OCI-LY1 (cell line): ENCODE measurements around the gene RAB36.
A peak's percentile ranks its signal among the peaks of the same experiment; 100 is the strongest.

Experiments used
- H2AFZ ChIP-seq: fragments of 200-600 bp; sonication (generic), shearing (Covaris generic); 2 replicates; pipeline ENCODE4 v1.6.0; 2014; ENCODE audit warnings: antibody characterized with exemption, mild to moderate bottlenecking, low read length
- H3F3A ChIP-seq: fragments of 200-600 bp; sonication (generic), shearing (Covaris generic); 2 replicates; pipeline ENCODE4 v1.6.0; 2014; ENCODE audit warnings: mild to moderate bottlenecking, antibody characterized with exemption, low read length, moderate library complexity; ENCODE audit not compliant: insufficient read depth
- H3K27ac ChIP-seq: fragments of 200-600 bp; sonication (generic); 2 replicates; pipeline ENCODE4 v1.5.1; 2014; ENCODE audit warnings: low read length, mixed run types, mild to moderate bottlenecking, low read depth; ENCODE audit not compliant: poor library complexity, severe bottlenecking
- H3K27me3 ChIP-seq: fragments of 200-600 bp; sonication (generic); 2 replicates; pipeline ENCODE4 v1.6.0; 2014; ENCODE audit warnings: antibody characterized with exemption, mild to moderate bottlenecking, low read length, moderate library complexity; ENCODE audit not compliant: insufficient read depth
- H3K36me3 ChIP-seq: fragments of 200-600 bp; sonication (generic); 2 replicates; pipeline ENCODE4 v1.6.1; 2014; ENCODE audit warnings: mild to moderate bottlenecking, antibody characterized with exemption, low read length, moderate library complexity, mixed read lengths; ENCODE audit not compliant: insufficient read depth
- H3K4me1 ChIP-seq: fragments of 200-600 bp; sonication (generic); 2 replicates; pipeline ENCODE4 v1.5.1; 2014; ENCODE audit warnings: mild to moderate bottlenecking, low read length, moderate library complexity; ENCODE audit not compliant: insufficient read depth, severe bottlenecking
- H3K4me2 ChIP-seq: fragments of 200-600 bp; sonication (generic), shearing (Covaris generic); 2 replicates; pipeline ENCODE4 v1.6.1; 2014; ENCODE audit warnings: low read length
- H3K4me3 ChIP-seq: fragments of 200-600 bp; sonication (generic); 2 replicates; pipeline ENCODE4 v1.5.1; 2014; ENCODE audit warnings: low read length, low read depth, mild to moderate bottlenecking, mixed read lengths; ENCODE audit not compliant: poor library complexity, severe bottlenecking
- H3K79me2 ChIP-seq: fragments of 200-600 bp; shearing (Covaris generic); 2 replicates; pipeline ENCODE4 v1.6.1; 2016; ENCODE audit warnings: mixed run types, low read length, mixed read lengths; ENCODE audit not compliant: insufficient read depth
- H3K9ac ChIP-seq: fragments of 200-600 bp; sonication (generic), shearing (Covaris generic); 2 replicates; pipeline ENCODE4 v1.6.1; 2014; ENCODE audit warnings: mild to moderate bottlenecking, low read length, mixed read lengths
- H3K9me2 ChIP-seq: fragments of 200-600 bp; sonication (generic), shearing (Covaris generic); 2 replicates; pipeline ENCODE4 v1.6.1; 2014; ENCODE audit warnings: low read depth, mild to moderate bottlenecking, low read length, mixed read lengths
- H3K9me3 ChIP-seq: fragments of 200-600 bp; shearing (Covaris generic); 2 replicates; pipeline ENCODE4 v1.6.1; 2014; ENCODE audit warnings: low read length, mixed read lengths
- H4K20me1 ChIP-seq: fragments of 200-600 bp; sonication (generic), shearing (Covaris generic); 2 replicates; pipeline ENCODE4 v1.6.0; 2016; ENCODE audit warnings: mild to moderate bottlenecking, low read length; ENCODE audit not compliant: insufficient read depth
- CTCF ChIP-seq: fragments of 200-600 bp; sonication (generic), shearing (Covaris generic); IDR thresholded peaks from 2 replicates; pipeline ENCODE4 v1.5.1; 2017; ENCODE audit warnings: mild to moderate bottlenecking, antibody characterized with exemption, low read length, moderate library complexity, mixed read lengths
- EZH2 ChIP-seq: fragments of 200-600 bp; sonication (generic), shearing (Covaris generic); IDR thresholded peaks from 2 replicates; pipeline ENCODE4 v1.8.0; 2017; ENCODE audit warnings: borderline replicate concordance, mixed run types, mild to moderate bottlenecking, antibody characterized with exemption, low read length, moderate library complexity, mixed read lengths

Gene RAB36

DNA sequence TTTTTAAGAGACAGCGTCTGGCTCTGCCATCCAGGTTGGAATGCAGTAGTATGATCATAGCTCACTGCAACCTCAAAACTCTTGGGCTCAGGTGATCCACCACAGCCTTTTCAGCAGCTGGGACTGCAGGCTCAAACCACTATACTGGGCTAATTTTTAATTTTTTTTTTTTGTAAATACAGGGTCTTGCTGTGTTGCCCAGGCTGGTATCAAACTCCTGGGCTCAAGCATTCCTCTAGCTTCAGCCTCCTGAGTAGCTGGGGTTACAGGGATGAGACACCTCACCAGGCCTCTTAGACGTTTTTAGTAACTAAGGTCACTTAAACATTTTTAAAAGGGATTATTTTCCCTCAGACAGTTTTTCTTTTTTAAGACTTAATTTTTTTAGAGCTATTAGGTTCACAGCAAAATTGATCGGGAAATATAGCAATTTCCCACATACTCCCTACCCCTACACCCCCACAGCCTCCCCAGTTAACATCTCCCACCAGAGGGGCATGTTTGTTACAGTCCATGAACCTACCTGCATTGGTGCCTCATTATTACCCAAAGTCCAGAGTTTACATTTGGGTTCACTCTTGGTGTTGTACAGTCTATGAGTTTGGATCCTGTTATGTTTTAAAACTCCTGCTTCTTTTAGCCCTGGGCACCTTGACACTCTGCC is 39.0 kb downstream of the RAB36 start:
- Histone ChIP-seq H3F3A (no peaks in the 10 kb centered on the region), H4K20me1 (no peaks in the 10 kb centered on the region), H3K27ac (peak overlapping the region; percentile 76), H3K4me2 (peak overlapping the region; percentile 94), H3K9me2 (no peaks in the 10 kb centered on the region), H3K79me2 (peaks cover 80% of the 10 kb centered on the region), H3K9me3 (no peaks in the 10 kb centered on the region), H3K9ac (peak overlapping the region; percentile 70), H3K4me3 (peak overlapping the region; percentile 91), H3K4me1 (peaks cover 65% of the 10 kb centered on the region), H3K27me3 (no peaks in the 10 kb centered on the region), H2AFZ (no peak overlapping the region), H3K36me3 (peaks cover 76% of the 10 kb centered on the region)
- TF ChIP-seq CTCF (no peak), EZH2 (no peak)

DNA sequence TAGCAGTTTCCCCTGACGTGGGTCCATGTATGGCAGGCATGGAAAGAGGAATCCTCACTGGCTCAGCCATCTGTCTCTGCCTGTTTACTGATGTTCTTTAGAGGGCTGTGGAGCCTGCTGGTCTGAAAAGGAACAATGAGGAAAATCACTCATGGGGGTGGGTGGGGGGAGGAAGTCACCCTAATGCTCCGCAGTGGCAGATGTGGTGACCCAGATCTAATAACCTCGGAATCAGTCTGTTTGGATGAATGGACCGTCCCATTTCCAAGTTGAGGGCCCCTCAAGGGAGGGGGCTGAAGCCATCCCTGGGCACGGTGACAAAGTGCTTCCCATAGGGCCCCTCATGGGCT is 39.5 kb downstream of the RAB36 start:
- Histone ChIP-seq H3K9me2 (no peaks in the 10 kb centered on the region), H2AFZ (no peak overlapping the region), H3K9ac (peak overlapping the region; percentile 70; the same call in 1 of the 2 replicates), H3F3A (no peaks in the 10 kb centered on the region), H3K27me3 (no peaks in the 10 kb centered on the region), H3K27ac (peak overlapping the region; percentile 76), H4K20me1 (no peaks in the 10 kb centered on the region), H3K79me2 (peaks cover 85% of the 10 kb centered on the region), H3K4me3 (peak overlapping the region; percentile 91), H3K4me2 (peak overlapping the region; percentile 94), H3K36me3 (peaks cover 80% of the 10 kb centered on the region), H3K9me3 (no peaks in the 10 kb centered on the region), H3K4me1 (peaks cover 62% of the 10 kb centered on the region)
- TF ChIP-seq EZH2 (no peak), CTCF (no peak)

- Histone ChIP-seq H3K9ac (no peak overlapping the region), H3K4me2 (peak overlapping the region; percentile 40)
Measured at GRCh38 chr22:23187211-23187610, 41.9 kb downstream of the RAB36 start.

More at GRCh38 chr22:23187211-23187610, 41.9 kb downstream of the RAB36 start:
- H2AFZ ChIP-seq = no peak overlapping the region
- no peaks in the 10 kb centered on the region for H4K20me1 ChIP-seq
- peak overlapping the region; percentile 76 for H3K27ac ChIP-seq
- no peaks in the 10 kb centered on the region for H3K9me3 ChIP-seq
- no peaks in the 10 kb centered on the region for H3K27me3 ChIP-seq
- no peaks in the 10 kb centered on the region for H3F3A ChIP-seq
- H3K4me1 ChIP-seq = peaks cover 79% of the 10 kb centered on the region
- TF ChIP-seq EZH2 (no peak), CTCF (no peak)
- peaks cover 100% of the 10 kb centered on the region for H3K79me2 ChIP-seq
- peaks cover 93% of the 10 kb centered on the region for H3K36me3 ChIP-seq
- H3K4me3 ChIP-seq = peak overlapping the region; percentile 16
- H3K9me2 ChIP-seq = no peaks in the 10 kb centered on the region
